Central memory CD8-positive, alpha-beta T cell (primary cell): ENCODE measurements around the gene SMIM5.

ENCODE experiments used
- ATAC-seq: fragments of 150-1000 bp; cut with Tn5 transposase; replicated peaks from 2 replicates; pipeline ENCODE4 v1.10.0; 2022; ENCODE audit warnings: mild to moderate bottlenecking, moderate FRiP score, moderate number of reproducible peaks; ENCODE audit not compliant: poor library complexity, severe bottlenecking; ENCODE audit errors: extremely low read depth
- DNase-seq, 2 donors: peaks; one replicate each; pipeline ENCODE4 v3.0.0; 2021; ENCODE audit warnings: low spot score in 2 of 2
- H3K27ac Mint-ChIP-seq: one replicate; pipeline ENCODE4 v1.8.0; 2022; ENCODE audit warnings: low read depth, mild to moderate bottlenecking, moderate library complexity, mixed read lengths
- H3K27me3 Mint-ChIP-seq: one replicate; pipeline ENCODE4 v1.8.0; 2022; ENCODE audit warnings: mixed read lengths
- H3K36me3 Mint-ChIP-seq: one replicate; pipeline ENCODE4 v1.8.0; 2022; ENCODE audit warnings: mild to moderate bottlenecking, moderate library complexity, mixed read lengths; ENCODE audit not compliant: insufficient read depth
- H3K4me1 Mint-ChIP-seq: one replicate; pipeline ENCODE4 v1.8.0; 2022; ENCODE audit warnings: mixed read lengths
- H3K4me3 Mint-ChIP-seq: one replicate; pipeline ENCODE4 v1.8.0; 2022; ENCODE audit warnings: mild to moderate bottlenecking, moderate library complexity, mixed read lengths
- H3K9me3 Mint-ChIP-seq: one replicate; pipeline ENCODE4 v1.8.0; 2022; ENCODE audit warnings: mixed read lengths

The SMIM5 gene

DNA sequence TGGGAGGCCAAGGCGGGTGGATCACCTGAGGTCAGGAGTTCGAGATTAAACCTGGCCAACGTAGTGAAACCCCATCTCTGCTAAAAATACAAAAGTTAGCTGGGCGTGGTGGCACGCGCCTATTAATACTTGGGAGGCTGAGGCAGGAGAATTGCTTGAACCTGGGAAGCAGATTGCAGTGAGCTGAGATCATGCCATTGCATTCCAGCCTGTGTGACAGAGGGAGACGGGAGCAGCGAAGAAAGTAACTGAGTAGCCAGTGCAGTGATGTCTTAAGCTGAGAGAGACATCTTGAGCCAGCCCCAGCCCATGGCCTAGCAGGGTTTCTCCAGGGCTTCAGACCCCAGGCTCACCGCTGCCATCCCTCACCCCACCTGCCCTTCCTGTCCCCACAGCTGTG lies 9.8 kb upstream of the SMIM5 start:
- peaks cover 2% of the 10 kb centered on the region for H3K36me3 Mint-ChIP-seq
- H3K27ac Mint-ChIP-seq, result peak overlapping the region; percentile 25
- H3K4me3 Mint-ChIP-seq, result no peak overlapping the region
- no peaks in the 10 kb centered on the region for H3K9me3 Mint-ChIP-seq
- peaks cover 6% of the 10 kb centered on the region for H3K4me1 Mint-ChIP-seq
- DNase-seq, result no peak
- H3K27me3 Mint-ChIP-seq, result no peaks in the 10 kb centered on the region
- ATAC-seq, result no peak

DNA sequence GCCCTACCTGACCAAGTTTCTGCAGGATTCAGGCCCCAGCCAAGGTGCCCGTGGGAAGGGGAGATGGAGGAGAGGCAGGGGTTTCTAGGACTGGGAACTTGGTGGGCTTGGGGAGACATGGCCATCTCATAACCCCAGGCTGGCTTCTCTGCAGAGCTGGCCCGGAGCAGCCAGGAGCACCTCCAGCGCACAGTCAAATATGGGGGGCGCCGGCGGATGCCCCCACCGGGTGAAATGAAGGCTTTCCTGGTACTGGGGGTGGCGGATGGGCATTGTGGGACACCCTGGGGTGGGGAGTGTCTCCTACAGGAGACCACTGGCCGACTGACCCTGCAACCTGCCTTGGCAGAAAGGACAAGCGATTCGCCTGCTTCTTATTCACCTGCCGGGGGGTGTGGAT lies 9.2 kb upstream of the SMIM5 start:
- H3K27me3 Mint-ChIP-seq, result no peaks in the 10 kb centered on the region
- DNase-seq, result no peak

DNA sequence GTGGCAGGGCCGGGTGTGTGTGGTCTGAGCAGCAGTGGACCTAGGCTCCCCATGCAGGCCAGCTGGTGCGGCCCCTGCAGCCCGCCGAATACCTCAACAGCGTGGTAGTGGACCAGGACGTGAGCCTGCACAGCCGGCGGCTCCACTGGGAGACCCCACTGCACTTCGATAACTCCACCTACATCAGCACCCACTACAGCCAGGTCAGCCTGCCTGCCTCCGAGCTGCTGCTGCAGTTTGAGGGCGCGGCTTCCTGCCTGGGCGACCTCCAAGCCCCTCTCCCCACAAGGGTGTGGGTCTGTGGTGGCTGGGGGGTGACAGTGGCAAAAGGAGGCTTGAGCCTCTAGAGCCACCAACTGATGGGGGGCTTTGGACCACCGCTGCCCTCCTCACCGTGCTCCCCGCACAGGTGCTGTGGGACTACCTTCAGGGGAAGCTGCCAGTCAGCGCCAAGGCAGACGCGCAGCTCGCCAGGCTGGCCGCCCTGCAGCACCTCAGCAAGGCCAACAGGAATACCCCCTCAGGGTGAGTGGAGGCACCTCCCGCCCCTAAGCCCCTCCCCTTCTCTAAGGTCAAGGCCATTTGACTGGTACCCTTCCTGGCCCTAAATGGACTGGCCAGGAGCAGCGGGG lies 8.4 kb upstream of the SMIM5 start:
- ATAC-seq, result no peak
- H3K27me3 Mint-ChIP-seq, result no peaks in the 10 kb centered on the region
- DNase-seq, result no peak
- no peaks in the 10 kb centered on the region for H3K9me3 Mint-ChIP-seq
- no peak overlapping the region for H3K27ac Mint-ChIP-seq
- H3K4me1 Mint-ChIP-seq, result peaks cover 6% of the 10 kb centered on the region
- H3K4me3 Mint-ChIP-seq, result no peak overlapping the region
- H3K36me3 Mint-ChIP-seq, result peaks cover 2% of the 10 kb centered on the region

More for the DNA sequence above, 9.2 kb upstream of the SMIM5 start:
- no peak for ATAC-seq
- H3K4me1 Mint-ChIP-seq, result peaks cover 6% of the 10 kb centered on the region
- peaks cover 2% of the 10 kb centered on the region for H3K36me3 Mint-ChIP-seq
- H3K4me3 Mint-ChIP-seq, result no peak overlapping the region
- H3K9me3 Mint-ChIP-seq, result no peaks in the 10 kb centered on the region
- peak overlapping the region; percentile 25 for H3K27ac Mint-ChIP-seq

DNA sequence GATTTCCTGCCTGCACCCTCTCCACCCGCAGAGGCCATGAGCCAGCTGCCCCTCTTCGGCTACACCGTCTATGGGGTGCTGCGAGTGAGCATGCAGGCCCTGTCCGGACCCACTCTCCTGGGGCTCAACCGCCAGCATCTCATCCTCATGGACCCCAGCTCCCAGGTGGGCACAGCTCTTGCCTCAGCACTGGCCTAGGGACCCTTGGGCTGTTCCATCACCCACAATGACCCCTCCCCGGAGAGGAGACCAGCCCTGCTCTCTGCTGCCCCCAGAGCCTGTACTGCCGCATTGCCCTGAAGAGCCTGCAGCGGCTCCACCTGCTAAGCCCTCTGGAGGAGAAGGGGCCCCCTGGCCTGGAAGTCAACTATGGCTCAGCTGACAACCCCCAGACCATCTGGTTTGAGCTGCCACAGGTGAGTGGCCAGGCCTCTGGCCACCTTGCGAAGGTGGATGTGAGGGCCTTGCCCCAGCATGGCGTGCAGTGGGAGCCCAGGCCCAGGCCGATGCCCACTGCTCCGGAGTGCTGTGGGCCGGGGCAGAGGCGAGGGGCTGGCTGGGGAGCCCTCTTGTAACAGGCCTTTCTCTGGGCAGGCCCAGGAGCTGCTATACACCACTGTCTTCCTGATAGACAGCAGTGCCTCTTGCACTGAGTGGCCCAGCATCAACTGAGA lies 7.3 kb upstream of the SMIM5 start:
- Mint-ChIP-seq H3K27ac (no peak overlapping the region), H3K9me3 (no peaks in the 10 kb centered on the region), H3K4me1 (peaks cover 6% of the 10 kb centered on the region), H3K36me3 (peaks cover 2% of the 10 kb centered on the region), H3K4me3 (no peak overlapping the region), H3K27me3 (no peaks in the 10 kb centered on the region)
- DNase-seq (no peak), ATAC-seq (no peak)

DNA sequence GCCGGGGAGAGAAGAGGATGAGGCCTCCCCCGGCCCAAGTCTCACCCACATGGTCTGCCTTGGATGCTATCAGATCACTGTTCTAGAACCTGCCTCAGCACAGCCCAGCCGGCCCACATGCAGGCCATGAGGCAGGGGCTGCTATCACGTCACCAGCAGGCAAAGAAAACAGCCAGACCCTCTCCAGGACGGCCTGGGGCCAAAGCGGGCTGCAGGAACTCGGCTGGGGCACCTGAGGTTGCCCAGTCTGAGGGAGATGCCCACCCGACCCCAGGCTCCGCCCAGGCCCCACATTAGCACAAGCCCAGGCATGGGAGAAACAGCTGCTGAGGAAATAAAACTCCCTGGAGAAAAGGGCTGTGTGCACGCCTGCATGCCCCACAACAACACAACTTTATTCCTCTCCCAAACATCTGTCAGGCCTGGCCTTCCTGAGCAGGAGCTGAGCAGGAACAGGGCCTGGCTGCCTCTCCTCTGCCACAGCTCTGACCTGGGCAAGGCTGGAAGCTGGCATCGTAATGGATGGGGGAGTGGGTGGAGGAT lies 6.7 kb upstream of the SMIM5 start:
- no peak for ATAC-seq
- H3K36me3 Mint-ChIP-seq, result peaks cover 2% of the 10 kb centered on the region
- no peak overlapping the region for H3K27ac Mint-ChIP-seq

DNA sequence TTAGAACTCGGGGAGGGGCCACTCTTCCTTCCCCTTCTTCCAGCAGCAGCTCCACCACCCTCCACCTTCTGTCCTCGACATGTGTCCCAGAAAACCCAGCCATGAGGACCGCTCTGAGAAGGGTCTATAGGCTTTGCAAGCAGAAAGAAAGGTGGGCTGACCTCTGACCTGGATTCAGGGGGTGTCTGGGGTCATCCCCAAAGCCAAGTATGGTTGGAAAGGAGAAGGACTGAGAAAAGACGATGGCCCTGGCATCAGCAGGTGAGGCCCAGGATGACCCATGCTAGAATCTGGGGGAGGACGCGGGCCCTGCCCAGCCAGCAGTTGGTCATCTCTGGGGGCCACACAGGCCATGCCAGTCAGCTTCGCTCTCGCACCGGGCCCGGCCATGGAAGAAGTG lies 6.1 kb upstream of the SMIM5 start:
- H3K9me3 Mint-ChIP-seq, result no peaks in the 10 kb centered on the region
- no peak overlapping the region for H3K4me3 Mint-ChIP-seq
- no peak for ATAC-seq
- peaks cover 2% of the 10 kb centered on the region for H3K36me3 Mint-ChIP-seq
- H3K27ac Mint-ChIP-seq, result no peak overlapping the region
- DNase-seq, result no peak
- H3K27me3 Mint-ChIP-seq, result no peaks in the 10 kb centered on the region
- H3K4me1 Mint-ChIP-seq, result peaks cover 5% of the 10 kb centered on the region

More for the DNA sequence above, 6.7 kb upstream of the SMIM5 start:
- H3K9me3 Mint-ChIP-seq, result no peaks in the 10 kb centered on the region
- H3K4me3 Mint-ChIP-seq, result no peak overlapping the region
- DNase-seq, result no peak
- H3K27me3 Mint-ChIP-seq, result no peaks in the 10 kb centered on the region
- peaks cover 6% of the 10 kb centered on the region for H3K4me1 Mint-ChIP-seq

DNA sequence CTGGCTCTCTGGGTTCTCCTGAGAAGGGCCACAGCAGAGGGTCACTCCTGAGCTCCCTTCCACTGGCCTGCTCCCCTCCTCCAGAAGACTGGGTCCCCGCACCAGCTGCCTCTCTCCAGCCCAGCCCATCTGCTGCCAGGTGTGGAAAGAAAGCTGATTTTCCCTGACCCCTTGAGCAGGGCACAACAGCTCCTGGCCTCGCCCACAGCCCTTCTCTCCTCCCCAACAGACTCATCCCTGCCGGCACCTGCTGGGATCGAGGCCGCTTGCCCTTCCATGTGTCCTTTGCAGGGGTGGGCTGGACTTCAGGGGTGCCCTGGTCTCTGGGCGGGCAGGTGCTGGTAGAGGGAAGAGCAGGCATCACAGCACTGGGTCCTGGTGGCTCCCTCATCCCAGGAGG lies 4.8 kb upstream of the SMIM5 start:
- H3K36me3 Mint-ChIP-seq, result peaks cover 2% of the 10 kb centered on the region
- DNase-seq (no peak), ATAC-seq (no peak)
- no peaks in the 10 kb centered on the region for H3K9me3 Mint-ChIP-seq
- no peaks in the 10 kb centered on the region for H3K27me3 Mint-ChIP-seq
- H3K4me1 Mint-ChIP-seq, result no peaks in the 10 kb centered on the region
- no peak overlapping the region for H3K27ac Mint-ChIP-seq
- no peak overlapping the region for H3K4me3 Mint-ChIP-seq

DNA sequence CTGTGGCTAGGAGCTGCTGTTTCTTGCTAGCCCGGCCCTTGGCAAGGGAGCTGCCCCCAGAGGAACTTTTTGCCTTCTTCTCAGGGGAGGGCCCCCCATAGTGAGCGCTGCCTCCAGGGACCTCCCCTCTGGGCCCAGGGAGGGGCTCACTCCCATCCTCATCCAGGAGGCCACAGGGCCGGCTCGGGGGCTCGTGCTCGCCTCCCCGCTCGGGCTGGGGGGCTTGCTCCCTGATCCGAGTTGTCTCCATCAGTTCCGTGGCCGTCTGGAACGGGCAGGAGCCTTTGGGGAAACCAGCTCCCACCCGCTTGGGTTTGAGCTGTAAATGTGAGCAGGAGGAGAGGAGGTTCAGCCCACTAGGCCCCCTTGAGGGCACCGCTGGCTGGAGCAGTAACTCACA lies 4.1 kb upstream of the SMIM5 start:
- H3K27me3 Mint-ChIP-seq, result no peaks in the 10 kb centered on the region
- no peak for DNase-seq
- H3K36me3 Mint-ChIP-seq, result peaks cover 2% of the 10 kb centered on the region
- no peak overlapping the region for H3K4me3 Mint-ChIP-seq
- H3K4me1 Mint-ChIP-seq, result peaks cover 6% of the 10 kb centered on the region
- H3K27ac Mint-ChIP-seq, result no peak overlapping the region
- no peak for ATAC-seq
- no peaks in the 10 kb centered on the region for H3K9me3 Mint-ChIP-seq

DNA sequence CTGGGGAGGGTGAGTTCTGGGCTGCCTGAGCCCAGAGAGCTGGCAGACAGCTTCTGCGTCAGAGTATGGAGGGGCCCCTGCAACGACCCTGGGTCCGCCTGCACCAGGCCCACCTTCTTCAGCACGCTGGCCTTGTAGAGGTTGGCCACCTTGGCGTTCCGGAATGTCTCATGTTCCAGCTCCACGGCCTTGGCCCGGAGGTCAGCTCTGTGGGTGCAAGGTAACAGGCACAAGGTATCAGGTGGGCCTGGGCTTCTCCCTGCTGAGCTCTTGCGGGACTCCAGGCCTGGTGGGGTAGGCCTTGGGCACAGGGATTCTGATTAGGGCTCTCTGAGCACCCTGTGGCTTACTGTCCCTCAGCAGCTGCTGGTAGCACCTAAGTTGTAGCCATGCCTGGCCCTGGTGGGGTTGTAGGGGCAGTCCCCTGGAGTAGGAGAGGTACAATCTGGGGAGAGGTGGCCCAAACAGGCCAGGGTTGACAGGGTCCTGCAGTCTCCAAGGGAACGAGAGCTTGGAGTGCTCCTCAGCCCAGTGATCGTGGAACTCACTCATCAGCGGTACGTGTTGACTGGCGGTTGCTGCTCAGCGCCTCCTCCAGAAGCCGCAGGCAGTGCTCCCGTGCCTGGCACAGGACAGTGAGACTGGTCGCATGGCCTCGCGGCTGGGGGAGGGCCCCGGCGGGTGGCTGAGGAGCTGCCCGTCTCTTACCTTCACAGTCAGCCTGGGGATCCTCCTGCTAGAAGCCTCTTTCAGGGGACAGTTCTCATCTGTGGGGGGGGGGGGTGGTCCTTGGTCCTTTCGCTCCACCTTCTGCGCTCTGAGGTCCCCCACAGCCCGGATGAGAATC lies 2.9 kb upstream of the SMIM5 start:
- Mint-ChIP-seq H3K36me3 (no peaks in the 10 kb centered on the region), H3K27ac (no peak overlapping the region), H3K4me3 (no peak overlapping the region), H3K4me1 (peaks cover 6% of the 10 kb centered on the region), H3K9me3 (no peaks in the 10 kb centered on the region), H3K27me3 (no peaks in the 10 kb centered on the region)
- ATAC-seq, result no peak
- no peak for DNase-seq

DNA sequence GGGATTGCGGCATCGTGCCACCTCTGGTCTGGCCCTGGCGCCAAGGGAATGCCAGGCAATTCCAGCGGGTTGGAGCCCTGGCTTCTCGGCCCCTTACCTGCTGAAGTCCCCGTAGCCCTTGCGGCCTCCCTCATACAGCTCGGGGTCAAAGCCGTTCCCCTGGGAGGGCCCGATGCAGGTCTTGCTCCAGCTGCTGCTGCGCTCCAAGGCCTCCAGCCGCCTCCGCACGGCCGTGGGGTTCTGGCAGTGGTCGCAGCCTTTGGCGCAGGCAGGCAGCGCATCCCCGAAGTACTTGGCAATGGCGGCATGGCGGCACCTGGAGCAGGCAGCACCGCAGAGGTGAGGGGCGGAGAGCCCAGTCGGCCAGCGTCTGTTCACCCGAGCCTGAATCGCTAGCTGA lies 1.9 kb upstream of the SMIM5 start:
- Mint-ChIP-seq H3K27me3 (no peaks in the 10 kb centered on the region), H3K36me3 (no peaks in the 10 kb centered on the region), H3K4me1 (peaks cover 6% of the 10 kb centered on the region), H3K9me3 (no peaks in the 10 kb centered on the region), H3K4me3 (no peak overlapping the region), H3K27ac (no peak overlapping the region)
- no peak for ATAC-seq
- DNase-seq, result no peak

DNA sequence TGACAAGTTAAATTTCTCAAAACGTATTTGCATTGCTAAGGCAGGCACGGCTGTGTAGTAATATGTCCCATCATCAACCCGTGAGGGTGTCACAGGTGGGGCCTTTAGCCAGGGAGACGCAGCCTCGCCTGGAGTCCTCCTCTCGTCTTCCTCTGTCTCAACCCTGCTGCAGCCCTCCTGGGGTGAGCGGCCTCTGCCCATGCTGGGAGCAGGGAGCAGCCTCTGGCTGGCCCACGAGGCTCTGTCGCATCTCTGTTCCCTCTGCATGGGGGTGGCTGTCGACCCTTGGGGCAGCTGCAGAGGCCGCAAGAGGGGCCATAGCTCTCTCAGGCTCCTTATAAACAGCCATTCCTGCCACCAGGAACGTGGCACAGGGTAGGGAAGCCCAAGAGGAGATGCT lies 806 bp upstream of the SMIM5 start:
- DNase-seq (no peak), ATAC-seq (no peak)
- Mint-ChIP-seq H3K36me3 (no peaks in the 10 kb centered on the region), H3K4me3 (no peak overlapping the region), H3K9me3 (no peaks in the 10 kb centered on the region), H3K4me1 (peaks cover 6% of the 10 kb centered on the region), H3K27me3 (no peaks in the 10 kb centered on the region), H3K27ac (no peak overlapping the region)

DNA sequence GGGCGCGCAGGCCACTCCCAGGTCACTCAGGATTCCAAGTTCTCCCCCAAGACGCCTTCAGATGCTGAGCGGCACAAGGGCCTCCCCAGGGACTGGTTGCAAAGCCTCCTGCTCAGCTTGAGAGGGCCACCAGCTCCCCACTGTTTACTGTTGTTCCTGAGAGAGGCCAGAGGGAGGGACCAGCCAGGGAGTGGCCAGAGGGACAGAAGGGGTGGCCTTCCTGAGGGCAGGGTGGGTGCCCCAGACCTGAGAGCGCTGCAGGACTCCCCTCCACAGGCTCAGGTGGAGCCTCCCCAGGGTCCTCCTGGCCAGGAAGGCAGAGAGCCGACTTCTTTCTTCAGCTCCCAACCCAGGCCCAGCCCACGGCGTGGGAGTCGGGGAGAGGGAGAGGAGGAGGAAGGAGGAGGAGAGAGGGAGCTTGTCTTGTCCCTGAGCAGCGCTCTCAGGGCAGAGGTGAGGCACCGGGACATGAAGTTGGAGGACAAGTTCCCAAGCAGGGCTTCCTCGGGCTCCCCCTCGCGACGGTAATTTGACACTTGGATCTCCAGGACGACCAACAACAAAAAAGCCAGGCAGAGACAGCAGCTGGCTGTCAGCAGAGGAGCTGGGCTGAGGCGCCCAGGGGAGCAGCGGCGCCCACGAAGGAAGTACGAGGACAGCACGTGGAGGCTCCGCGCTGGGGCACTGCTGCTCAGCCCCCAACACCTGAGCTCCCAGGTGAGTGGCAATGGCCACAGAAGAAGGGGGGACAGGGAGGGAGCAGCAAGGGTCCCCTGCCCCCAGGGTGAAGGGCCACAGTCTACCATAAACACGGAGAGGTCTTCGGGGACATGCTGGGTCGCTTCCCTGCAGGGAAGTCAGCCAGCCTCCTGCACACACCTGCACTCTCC lies 497 bp downstream of the SMIM5 start:
- H3K9me3 Mint-ChIP-seq, result no peaks in the 10 kb centered on the region
- peak overlapping the region; percentile 62 for H3K27ac Mint-ChIP-seq
- ATAC-seq (peak; percentile 59), DNase-seq (no peak)
- no peaks in the 10 kb centered on the region for H3K36me3 Mint-ChIP-seq
- H3K4me1 Mint-ChIP-seq, result peaks cover 6% of the 10 kb centered on the region
- H3K27me3 Mint-ChIP-seq, result no peaks in the 10 kb centered on the region
- no peak overlapping the region for H3K4me3 Mint-ChIP-seq
